Thyroid gland (tissue), 4 donors: ENCODE measurements around the gene HDC.

Source experiments
- POLR2A ChIP-seq, 2 donors: fragments of 450-650 bp; IDR thresholded peaks; one replicate each; pipeline ENCODE4 v1.6.1; 2017; ENCODE audit warnings: antibody characterized with exemption in 2 of 2, mild to moderate bottlenecking in 2 of 2, moderate library complexity in 1 of 2
- TF ChIP-seq, protein P1 (sequence below), 6 experiments: fragments of 200-600 bp in 3 of 6; fragments of 450-650 bp in 3 of 6; sonication (generic) in 3 of 6; IDR thresholded peaks; one replicate each; pipeline ENCODE4 v1.5.1; 2016 to 2019; ENCODE audit warnings: antibody characterized with exemption in 6 of 6, mild to moderate bottlenecking in 2 of 6, inconsistent platforms in 1 of 6, moderate library complexity in 1 of 6

DNA sequence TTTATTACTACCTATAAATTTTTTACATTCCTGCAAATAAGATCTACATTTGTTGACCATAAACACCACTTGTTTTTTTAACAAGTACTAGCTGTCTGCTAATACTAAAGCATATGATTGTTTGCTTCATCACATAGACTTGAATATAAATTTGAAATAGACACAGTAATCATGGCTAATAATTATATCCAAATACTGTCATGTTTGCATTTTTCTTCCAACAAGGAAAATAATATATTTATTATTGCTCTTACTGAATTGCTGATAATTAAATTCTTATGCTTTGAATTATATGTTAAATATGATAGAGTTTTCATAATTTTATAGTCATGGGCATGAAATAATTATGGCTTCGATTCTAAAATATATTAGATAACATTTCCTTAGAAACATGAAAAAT lies 40.5 kb downstream of the HDC start:
- no peak for TF ChIP-seq POLR2A (IDR thresholded peaks at IDR 0.05)
- TF ChIP-seq, protein P1, sequence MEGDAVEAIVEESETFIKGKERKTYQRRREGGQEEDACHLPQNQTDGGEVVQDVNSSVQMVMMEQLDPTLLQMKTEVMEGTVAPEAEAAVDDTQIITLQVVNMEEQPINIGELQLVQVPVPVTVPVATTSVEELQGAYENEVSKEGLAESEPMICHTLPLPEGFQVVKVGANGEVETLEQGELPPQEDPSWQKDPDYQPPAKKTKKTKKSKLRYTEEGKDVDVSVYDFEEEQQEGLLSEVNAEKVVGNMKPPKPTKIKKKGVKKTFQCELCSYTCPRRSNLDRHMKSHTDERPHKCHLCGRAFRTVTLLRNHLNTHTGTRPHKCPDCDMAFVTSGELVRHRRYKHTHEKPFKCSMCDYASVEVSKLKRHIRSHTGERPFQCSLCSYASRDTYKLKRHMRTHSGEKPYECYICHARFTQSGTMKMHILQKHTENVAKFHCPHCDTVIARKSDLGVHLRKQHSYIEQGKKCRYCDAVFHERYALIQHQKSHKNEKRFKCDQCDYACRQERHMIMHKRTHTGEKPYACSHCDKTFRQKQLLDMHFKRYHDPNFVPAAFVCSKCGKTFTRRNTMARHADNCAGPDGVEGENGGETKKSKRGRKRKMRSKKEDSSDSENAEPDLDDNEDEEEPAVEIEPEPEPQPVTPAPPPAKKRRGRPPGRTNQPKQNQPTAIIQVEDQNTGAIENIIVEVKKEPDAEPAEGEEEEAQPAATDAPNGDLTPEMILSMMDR (IDR thresholded peaks at IDR 0.05) = no peak
